ENCODE measurements around the gene CAPZB.

CAPZB gene

GRCh38 chr1:19430121-19431068 is 54.9 kb downstream of the CAPZB start:
- Histone ChIP-seq H3F3A (ENCODE audit: insufficient read depth) (no peaks in the 10 kb centered on the region), H3K27me3 (ENCODE audit: low read length) (no peaks in the 10 kb centered on the region), H3K4me3 (ENCODE audit: insufficient read depth, low read length, poor library complexity, severe bottlenecking) (no peak overlapping the region), H3K79me2 (ENCODE audit: insufficient read depth, low read length) (peaks cover 97% of the 10 kb centered on the region), H3K9me2 (replicated peaks; ENCODE audit: insufficient read depth, low read length) (no peaks in the 10 kb centered on the region), H3K9ac (ENCODE audit: low read length) (no peak overlapping the region), H3K4me2 (ENCODE audit: low read depth, low read length, poor library complexity, severe bottlenecking) (no peak overlapping the region), H3K9me3 (ENCODE audit: insufficient read depth, low read length) (no peaks in the 10 kb centered on the region), H3K27ac (ENCODE audit: low read depth, low read length) (no peak overlapping the region), H3K36me3 (ENCODE audit: low read length) (no peaks in the 10 kb centered on the region), H4K20me1 (ENCODE audit: low read depth, low read length) (peaks cover 14% of the 10 kb centered on the region), H2AFZ (ENCODE audit: low read depth, low read length, severe bottlenecking) (no peak overlapping the region)
- TF ChIP-seq EZH2phosphoT487 (conservative IDR thresholded peaks at IDR 0.05; ENCODE audit: low read length) = no peak
- no peak for TF ChIP-seq CTCF (IDR thresholded peaks at IDR 0.05; ENCODE audit: insufficient read depth, low read length, poor library complexity, severe bottlenecking)

- Histone ChIP-seq H3K27ac (ENCODE audit: low read depth, low read length) (no peak overlapping the region), H3K4me2 (ENCODE audit: low read depth, low read length, poor library complexity, severe bottlenecking) (no peak overlapping the region), H3K4me3 (ENCODE audit: insufficient read depth, low read length, poor library complexity, severe bottlenecking) (no peak overlapping the region), H3F3A (ENCODE audit: insufficient read depth) (no peaks in the 10 kb centered on the region), H3K9me2 (replicated peaks; ENCODE audit: insufficient read depth, low read length) (no peaks in the 10 kb centered on the region), H3K9me3 (ENCODE audit: insufficient read depth, low read length) (no peaks in the 10 kb centered on the region), H3K9ac (ENCODE audit: low read length) (no peak overlapping the region), H2AFZ (ENCODE audit: low read depth, low read length, severe bottlenecking) (no peak overlapping the region), H3K79me2 (ENCODE audit: insufficient read depth, low read length) (peaks cover 97% of the 10 kb centered on the region), H4K20me1 (ENCODE audit: low read depth, low read length) (peaks cover 9% of the 10 kb centered on the region), H3K36me3 (ENCODE audit: low read length) (no peaks in the 10 kb centered on the region), H3K27me3 (ENCODE audit: low read length) (no peaks in the 10 kb centered on the region)
- TF ChIP-seq CTCF (IDR thresholded peaks at IDR 0.05; ENCODE audit: insufficient read depth, low read length, poor library complexity, severe bottlenecking) (no peak), EZH2phosphoT487 (conservative IDR thresholded peaks at IDR 0.05; ENCODE audit: low read length) (no peak)
Observed at GRCh38 chr1:19429611-19430010, 55.7 kb downstream of the CAPZB start.

- no peaks in the 10 kb centered on the region for H3K36me3 ChIP-seq (ENCODE audit: low read length)
- no peaks in the 10 kb centered on the region for H3K9me2 ChIP-seq (replicated peaks; ENCODE audit: insufficient read depth, low read length)
- no peak overlapping the region for H3K4me2 ChIP-seq (ENCODE audit: low read depth, low read length, poor library complexity, severe bottlenecking)
- no peak overlapping the region for H2AFZ ChIP-seq (ENCODE audit: low read depth, low read length, severe bottlenecking)
- H3K79me2 ChIP-seq (ENCODE audit: insufficient read depth, low read length) = peaks cover 96% of the 10 kb centered on the region
- H4K20me1 ChIP-seq (ENCODE audit: low read depth, low read length) = peaks cover 5% of the 10 kb centered on the region; the same call in 1 of the 2 replicates
- no peak for TF ChIP-seq CTCF (IDR thresholded peaks at IDR 0.05; ENCODE audit: insufficient read depth, low read length, poor library complexity, severe bottlenecking)
- no peak for TF ChIP-seq EZH2phosphoT487 (conservative IDR thresholded peaks at IDR 0.05; ENCODE audit: low read length)
- no peaks in the 10 kb centered on the region for H3K9me3 ChIP-seq (ENCODE audit: insufficient read depth, low read length)
- H3F3A ChIP-seq (ENCODE audit: insufficient read depth) = no peaks in the 10 kb centered on the region
- H3K27me3 ChIP-seq (ENCODE audit: low read length) = no peaks in the 10 kb centered on the region
- no peak overlapping the region for H3K9ac ChIP-seq (ENCODE audit: low read length)
- H3K27ac ChIP-seq (ENCODE audit: low read depth, low read length) = no peak overlapping the region
- no peak overlapping the region for H3K4me3 ChIP-seq (ENCODE audit: insufficient read depth, low read length, poor library complexity, severe bottlenecking)
Observed at GRCh38 chr1:19427087-19427781, 58.1 kb downstream of the CAPZB start.
